Mammary epithelial cell (primary cell): ENCODE results near the gene TSPAN9.

Experiments used
- EZH2 ChIP-seq: IDR thresholded peaks from 2 replicates; pipeline ENCODE4 v1.6.1; 2012; ENCODE audit warnings: low read length, inconsistent platforms, borderline replicate concordance
- TF ChIP-seq, protein P1 (sequence below), 2 donors: IDR thresholded peaks in 1 of 2; conservative IDR thresholded peaks in 1 of 2; 2 replicates each; pipeline ENCODE4 v1.5.1; 2011 to 2012; ENCODE audit warnings: inconsistent platforms in 2 of 2, low read length in 2 of 2, mild to moderate bottlenecking in 2 of 2, control low read depth in 1 of 2, low read depth in 1 of 2; ENCODE audit not compliant: insufficient read depth in 1 of 2; ENCODE audit errors: extremely low read depth in 1 of 2

DNA sequence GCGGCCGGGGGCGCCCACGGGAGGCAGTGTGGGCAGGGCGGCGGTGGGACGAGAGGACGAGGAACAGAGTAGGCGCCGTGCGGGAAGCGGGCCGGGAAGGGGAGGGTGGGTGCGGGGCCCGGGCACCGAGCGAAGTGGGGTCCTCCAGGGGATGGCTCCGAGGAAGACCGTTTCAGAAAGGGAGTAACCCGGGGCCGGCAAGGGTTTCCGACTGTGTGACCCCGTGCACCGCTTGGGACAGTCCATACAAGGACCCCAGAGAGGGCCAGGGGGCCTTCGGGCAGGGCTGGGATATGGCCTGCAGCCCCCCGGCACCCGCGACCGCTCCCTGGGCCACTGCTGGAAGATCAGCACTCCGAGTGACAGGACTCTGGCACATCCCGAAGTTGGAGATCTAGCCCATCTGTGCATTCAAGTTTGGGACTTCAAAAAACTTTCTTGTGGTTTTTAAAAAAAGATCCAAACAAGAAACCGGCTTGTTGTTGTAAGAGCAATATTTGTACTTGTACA lies 448 bp downstream of the TSPAN9 start:
- TF ChIP-seq, protein P1, sequence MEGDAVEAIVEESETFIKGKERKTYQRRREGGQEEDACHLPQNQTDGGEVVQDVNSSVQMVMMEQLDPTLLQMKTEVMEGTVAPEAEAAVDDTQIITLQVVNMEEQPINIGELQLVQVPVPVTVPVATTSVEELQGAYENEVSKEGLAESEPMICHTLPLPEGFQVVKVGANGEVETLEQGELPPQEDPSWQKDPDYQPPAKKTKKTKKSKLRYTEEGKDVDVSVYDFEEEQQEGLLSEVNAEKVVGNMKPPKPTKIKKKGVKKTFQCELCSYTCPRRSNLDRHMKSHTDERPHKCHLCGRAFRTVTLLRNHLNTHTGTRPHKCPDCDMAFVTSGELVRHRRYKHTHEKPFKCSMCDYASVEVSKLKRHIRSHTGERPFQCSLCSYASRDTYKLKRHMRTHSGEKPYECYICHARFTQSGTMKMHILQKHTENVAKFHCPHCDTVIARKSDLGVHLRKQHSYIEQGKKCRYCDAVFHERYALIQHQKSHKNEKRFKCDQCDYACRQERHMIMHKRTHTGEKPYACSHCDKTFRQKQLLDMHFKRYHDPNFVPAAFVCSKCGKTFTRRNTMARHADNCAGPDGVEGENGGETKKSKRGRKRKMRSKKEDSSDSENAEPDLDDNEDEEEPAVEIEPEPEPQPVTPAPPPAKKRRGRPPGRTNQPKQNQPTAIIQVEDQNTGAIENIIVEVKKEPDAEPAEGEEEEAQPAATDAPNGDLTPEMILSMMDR (conservative IDR thresholded peaks at IDR 0.05 in 1 of 2, IDR thresholded peaks at IDR 0.05 in 1 of 2; ENCODE audit: extremely low read depth in 1 of 2, insufficient read depth in 1 of 2, low read depth in 1 of 2, low read length in 2 of 2): no peak
- no peak for TF ChIP-seq EZH2
